HG02588 (cell line): ENCODE results near the gene PPP1CA.

Source experiments
- ATAC-seq: cut with Tn5 transposase; IDR thresholded peaks from one replicate; pipeline ENCODE4 v1.9.1; 2021; ENCODE audit warnings: mild to moderate bottlenecking, moderate library complexity; ENCODE audit not compliant: unreplicated experiment

PPP1CA gene

GRCh38 chr11:67401495-67402191 is at the start of gene PPP1CA:
Gene PPP1CA, minus strand, starts transcription at chr11:67401858. Its CDS starts 76 bp downstream, at chr11:67401782.
- peak; percentile 61 for ATAC-seq

DNA sequence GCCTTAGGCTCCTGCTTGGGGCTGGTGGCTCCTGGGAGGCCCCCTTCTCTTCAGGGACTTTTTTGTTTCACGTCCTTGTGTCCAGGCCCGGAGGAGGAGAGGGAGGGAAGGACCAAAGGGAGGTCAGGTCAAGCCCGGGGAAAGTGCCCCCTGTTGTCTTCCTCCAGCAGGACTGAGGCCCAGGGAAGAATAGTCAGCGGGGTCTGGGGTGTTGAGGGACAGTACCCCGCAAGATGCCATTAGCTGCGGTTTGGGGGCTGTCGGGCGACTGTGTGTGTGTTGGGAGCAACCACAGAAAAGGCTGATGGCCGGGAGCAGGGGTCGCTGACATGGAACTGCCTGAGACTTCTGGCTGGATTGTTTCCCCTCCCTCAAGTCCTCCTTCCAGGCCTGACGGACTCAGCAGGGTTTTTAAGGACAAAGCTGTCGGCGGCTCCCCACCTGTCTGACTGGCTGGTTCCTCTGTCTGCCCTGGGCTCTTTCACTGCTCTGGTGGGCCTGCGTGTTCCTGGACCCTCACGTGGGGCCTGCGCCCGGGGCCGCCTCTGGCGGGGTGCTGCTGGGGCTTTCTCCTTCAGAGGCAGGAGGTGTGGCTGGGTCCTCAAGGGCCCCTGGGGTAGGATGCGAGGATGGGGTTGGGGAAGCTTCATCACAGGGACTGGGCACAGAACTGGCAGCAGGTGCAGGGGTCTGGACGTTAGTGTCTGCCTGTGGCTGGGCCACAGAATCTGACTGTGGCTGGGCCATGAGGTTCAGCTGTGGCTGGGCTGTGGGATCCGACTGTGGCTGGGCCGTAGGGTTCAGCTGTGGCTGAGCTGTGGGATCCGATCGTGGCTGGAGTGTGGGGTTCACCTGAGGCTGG is 49.4 kb upstream of the PPP1CA start:
- no peak for ATAC-seq

DNA sequence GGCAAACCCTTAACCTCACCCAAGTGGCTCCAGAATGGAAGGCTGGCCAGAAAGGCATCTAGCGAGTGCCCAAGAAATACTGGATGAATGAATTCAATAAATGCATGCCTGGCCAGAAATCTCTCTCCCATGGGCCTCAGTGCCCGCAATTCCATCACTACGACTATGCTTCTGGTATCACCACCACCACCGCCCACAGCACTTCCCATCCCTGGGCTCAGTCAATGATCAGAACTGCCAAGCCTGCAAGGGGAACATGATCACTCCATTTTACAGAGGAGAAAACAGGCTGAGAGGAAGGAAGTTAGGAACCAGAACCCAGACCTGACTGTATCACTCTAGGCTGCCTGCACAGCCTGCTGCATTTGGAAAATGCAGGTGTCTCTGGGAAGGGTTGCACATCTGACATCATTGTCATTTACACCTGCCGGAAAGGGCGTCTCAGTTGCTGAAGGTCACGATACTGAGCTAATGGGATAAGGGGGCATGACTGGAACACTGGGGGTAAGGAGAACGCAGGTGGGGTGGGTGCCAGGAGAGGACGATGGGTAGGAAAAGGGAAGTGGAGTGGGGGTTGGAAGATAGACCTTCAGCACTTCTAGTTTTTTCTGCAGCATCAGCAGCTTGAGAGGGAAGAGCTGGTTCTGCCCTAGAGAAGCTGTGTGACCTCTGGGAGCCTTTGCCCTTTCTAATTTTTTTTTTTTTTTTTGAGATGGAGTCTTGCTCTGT is 47.6 kb upstream of the PPP1CA start:
- no peak for ATAC-seq

DNA sequence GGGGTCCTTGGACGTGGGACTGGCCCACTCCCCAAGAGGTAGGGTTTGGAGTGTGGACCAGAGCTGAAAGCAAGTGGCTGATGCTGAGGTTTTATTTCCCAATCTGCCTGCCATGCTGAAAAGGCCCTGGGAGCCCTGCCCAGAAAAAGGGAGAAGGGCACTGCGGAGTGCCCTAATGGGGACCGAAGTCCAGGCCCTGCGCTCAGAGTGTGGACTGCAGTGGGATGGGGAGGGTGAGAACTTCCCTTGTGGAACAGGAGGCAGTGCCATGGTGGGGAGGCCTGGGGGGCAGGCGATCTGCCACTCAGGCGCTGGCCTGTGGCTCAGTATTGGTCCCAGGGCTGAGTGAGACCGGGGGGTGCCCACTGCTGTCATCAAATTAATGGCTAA is 46.6 kb upstream of the PPP1CA start:
- ATAC-seq = no peak

DNA sequence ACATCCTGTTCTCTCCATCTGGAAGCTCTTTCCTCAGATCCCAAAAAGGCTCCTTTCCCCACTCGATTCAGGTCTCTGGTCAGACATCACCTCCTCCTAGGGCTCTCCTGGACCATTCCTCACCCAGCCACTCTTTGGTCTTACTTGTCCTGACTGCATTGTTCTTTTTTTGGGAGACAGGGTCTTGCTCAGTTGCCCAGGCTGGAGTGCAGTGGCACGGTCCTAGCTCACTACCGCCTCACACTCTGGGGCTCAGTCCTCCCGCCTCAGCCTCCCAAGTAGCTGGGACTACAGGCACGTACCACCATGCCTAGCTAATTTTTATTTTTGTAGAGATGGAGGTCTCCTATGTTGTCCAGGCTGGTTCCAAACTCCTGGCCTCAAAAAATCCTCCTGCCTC is 43.9 kb upstream of the PPP1CA start:
- ATAC-seq = no peak

DNA sequence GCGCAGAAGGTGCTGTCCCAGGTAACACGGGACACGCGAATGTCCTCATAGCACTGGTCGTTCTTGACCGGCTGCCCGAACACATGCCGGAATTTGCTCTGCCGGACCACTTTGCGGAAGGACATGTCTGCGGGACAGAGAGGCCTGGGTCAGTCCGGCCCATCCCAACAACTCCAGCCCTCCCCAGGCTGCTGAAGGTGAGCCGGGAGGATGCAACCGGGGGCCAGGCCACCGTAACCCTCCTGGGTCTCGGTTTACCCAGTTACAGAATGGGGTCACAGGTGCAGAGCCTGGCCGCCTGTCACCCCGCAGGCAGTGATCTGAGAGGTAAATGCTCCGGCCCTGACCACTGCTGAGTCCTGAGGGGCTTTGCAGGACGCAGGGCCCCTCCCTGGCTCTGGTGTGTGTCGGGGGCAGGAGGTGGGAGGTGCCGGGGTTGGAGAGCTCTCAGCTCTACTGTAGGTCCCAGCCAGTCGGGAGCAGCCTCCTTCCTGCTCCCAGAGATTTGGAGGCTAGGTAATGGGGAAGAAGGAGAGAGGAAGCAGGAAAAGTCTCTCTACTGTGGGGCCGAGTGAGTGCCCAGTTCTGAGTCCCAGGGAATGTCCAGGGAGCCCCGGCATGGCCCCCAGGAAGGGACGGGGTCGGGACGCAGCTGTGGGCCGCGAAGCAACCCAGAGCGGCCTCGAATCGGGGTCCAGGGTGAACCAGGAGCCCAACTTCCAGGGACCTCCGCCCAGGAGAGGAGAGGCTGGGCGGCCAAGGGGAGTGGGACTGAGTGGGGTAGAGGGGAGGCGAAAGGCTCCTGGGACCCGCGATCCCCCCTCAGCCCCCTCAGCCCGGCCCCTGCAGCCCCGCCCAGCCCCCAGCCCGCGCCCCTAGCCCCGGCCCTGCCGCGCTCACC is 41.1 kb upstream of the PPP1CA start:
- no peak for ATAC-seq

GRCh38 chr11:67441731-67442351 is 40.2 kb upstream of the PPP1CA start:
- ATAC-seq = no peak

- ATAC-seq = no peak
These were observed 39.5 kb upstream of the PPP1CA start for GRCh38 chr11:67441098-67441563.

- no peak for ATAC-seq
These were observed 38.8 kb upstream of the PPP1CA start for GRCh38 chr11:67440229-67441097.

DNA sequence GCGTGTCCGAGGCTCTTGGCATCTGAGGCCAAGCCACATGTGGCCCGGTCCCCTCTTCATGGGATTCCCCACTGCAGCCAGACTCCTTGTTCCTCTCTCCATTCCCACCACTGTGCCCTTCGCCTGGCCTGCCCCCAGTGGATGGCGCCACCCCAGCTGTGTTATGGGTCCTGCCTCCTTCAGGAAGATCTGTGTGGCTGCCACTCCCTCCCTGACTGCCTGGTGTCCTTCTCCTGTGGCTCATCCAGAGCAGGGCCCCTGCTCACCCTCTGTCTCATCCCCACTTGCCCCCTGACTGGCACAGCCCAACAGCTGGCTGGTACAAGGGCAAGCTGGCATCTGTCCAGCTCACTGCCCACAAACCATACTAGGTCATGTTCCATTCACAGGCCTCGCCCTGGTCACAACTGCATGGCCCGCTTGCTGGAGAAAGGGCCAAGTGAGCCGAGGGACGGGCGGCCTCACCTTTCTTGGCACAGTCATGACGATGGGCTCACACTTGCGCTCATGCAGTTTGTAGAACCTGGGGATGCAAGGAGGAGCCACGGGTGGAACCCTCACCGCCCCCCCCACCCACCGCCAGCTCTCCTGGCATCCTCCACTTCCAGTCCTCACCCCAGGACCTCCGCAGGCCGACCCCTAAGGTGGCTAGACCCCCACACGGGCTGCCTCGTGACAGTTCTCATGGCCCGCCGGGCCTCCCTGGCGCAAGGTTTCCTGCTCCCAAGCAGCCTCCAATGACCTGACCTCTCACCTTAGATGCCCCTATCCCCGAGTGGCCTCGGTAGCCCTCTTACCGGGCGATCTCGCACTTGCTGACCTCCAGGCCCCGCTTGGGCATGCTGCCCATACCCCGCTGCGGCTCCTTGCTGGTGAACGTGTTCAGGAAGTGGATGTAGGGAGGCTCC is 37.9 kb upstream of the PPP1CA start:
- ATAC-seq = no peak

DNA sequence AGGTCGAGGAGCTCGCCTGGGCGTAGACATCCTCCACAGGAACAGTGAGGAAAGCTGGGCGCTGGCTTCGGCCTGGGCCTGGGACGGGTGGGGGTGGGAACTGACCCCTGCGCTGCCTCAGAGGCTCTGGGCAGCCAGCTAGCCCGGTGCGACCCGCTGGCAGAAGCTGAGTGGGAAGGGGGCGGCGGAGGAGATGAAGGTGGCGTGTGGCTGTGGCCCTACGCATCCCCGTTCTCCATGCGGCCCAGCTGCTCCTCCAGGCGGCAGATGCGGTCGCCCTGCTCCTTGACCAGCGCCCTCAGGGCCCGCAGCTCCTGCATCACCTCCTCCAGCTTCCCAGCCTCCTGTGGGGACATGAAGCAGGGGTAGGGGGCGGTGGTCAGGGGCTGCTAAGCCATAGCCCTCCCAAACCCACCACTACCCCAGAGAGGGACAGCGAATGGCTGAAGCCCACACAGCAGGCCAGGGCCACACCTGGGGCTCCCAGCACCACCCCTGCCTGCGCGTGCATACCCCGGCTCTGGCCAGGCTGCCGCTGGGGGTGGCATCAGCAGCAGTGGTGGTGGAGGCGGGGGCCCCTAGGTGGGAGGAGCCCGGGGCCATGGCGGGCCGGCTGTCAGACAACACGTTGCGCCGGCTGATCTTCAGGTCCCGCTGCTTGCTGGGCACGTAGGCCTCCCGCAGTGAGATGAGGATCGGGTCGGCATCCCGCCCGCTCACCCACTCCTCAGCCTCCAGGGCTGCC is 36.7 kb upstream of the PPP1CA start:
- no peak for ATAC-seq

- ATAC-seq = no peak
These were observed 36.1 kb upstream of the PPP1CA start for GRCh38 chr11:67437809-67438157.

DNA sequence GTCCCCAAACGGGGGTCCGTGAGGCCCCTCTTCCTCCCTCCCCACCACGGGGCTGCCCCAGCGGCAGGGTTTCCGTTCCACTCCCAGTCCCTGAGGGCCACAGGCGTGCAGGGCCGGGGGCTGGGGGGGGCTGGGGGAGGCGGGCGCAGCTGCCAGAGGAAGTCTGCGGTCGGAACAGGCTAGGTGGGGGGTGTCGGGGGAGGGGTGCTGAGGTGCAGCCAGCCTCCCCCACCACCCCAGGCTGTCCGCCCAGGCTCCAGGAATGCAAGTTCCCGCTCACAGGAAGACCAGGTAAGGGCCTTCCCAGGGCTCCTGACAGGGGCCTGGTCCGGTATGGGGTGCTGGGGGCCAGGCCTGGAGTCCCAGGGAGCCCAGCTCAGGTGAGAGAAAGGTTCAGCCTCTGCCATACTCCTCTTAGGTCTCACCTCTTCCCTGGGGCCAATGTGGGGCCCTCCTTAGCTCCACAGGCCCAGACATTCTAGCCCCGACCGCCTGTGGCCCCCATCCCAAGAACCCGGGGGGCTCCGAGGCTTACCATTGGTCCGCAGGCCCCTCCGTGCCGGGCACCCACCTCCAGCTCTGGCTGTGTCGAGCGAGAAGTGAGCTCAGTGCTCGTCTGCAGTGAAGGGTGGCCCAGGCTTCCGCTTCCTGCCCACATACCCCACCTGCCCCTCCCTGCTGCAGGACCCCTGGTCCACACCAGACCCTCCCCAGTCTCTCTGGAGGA is 35.6 kb upstream of the PPP1CA start, which contains the start of gene PTPRCAP:
PTPRCAP (minus strand) TSS at position 601 of the 727 bp plus-strand sequence; CDS start at position 538, 63 bp downstream.
- ATAC-seq = no peak

DNA sequence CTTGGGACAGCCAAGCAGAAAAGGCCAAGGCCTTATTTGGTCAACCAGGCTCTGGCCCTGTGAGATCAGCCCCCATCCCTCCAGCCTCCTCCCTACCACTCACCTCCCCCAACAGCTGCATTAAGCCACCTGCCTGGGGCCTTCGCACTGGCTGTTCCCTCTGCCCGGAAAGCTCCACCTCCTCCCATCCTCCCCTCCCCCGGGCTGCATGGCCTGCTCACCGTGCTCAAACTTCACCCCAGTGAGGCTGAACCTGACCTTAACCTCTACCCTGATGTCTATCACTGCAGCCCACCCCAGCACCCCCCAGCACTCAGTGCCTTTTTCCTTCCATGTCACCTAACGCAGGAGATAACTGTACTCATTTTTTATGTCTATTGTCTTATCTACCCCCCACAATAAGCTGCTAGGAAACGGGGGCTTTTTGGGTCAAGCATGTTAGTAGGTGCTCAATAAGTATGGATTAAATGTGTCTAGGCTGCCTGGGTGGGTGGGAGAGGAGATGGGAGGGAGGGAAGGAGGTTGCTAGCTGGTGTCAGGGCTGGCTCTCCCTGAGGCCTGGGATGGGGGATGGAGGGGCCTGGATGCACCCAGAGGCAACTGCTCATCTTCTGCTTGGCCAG is 34.9 kb upstream of the PPP1CA start:
- ATAC-seq = peak; percentile 38

DNA sequence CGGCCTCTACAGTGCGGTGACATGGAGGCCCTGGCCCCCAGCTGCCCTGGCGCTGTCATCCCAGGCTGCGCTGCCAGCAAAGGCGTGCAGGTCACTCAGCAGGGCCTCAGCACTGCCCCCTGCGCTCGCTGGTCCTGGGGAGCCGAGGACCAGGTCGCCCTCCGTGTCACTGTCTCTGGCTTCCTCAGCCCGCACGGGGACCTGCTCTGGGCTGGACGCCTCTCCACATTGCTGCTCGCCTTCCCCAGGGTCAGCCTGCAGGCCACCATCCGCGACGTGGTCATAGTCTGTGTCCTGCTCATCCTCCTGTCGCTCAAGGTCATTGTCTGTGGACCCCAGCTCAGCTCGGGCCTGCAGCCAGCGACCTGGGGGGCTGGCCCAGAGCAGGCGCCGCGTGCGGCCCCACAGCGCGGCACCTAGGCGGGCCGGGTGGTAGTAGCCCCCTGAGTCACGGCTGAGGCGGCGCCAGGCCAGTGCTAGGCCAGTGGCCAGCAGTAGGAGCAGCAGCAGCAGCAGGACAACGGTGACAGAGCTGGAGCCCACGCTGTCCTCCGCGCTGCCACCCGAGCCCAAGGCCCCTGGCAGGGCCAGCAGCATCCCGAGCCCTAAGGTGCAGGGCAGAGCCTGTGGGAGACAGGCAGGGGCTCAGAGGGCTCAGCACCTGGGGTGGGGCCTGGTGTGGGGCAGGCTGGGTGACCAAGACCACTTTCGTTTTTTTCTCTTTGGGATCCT is 34.2 kb upstream of the PPP1CA start:
- ATAC-seq = no peak
